H1 (cell line): ENCODE measurements around the gene DENND2D. TPM values are rescaled to one million over a fixed set of nuclear protein-coding genes. Genes with fewer than 3 reads are reported as not detected.

Experiments
- CTCF ChIA-PET: fragments of 300-600 bp; sonication (Branson Sonifier 250); formaldehyde crosslinking; loops from one replicate; lab custom pipeline; 2021; ENCODE audit not compliant: partially characterized antibody; lab: Charles Lee
- POLR2A ChIA-PET: fragments of 300-600 bp; sonication (Branson Sonifier 250); formaldehyde crosslinking; loops from one replicate; lab custom pipeline; 2021; ENCODE audit warnings: inconsistent platforms; ENCODE audit not compliant: partially characterized antibody; lab: Charles Lee
- DNase-seq, 2 experiments: peaks; one replicate each; pipeline versions ENCODE4 v3.0.0 to v3.0.0-alpha.2; 2010 to 2022; ENCODE audit warnings: low spot score in 2 of 2, low read depth in 1 of 2, mixed read lengths in 1 of 2
- FAIRE-seq: peaks from 2 replicates; lab custom pipeline; 2011; peaks lifted over from hg19 to GRCh38; lab: Jason Lieb, UNC
- H2AFZ ChIP-seq: 2 replicates; pipeline ENCODE4 v1.8.1; 2012; ENCODE audit warnings: low read length, inconsistent platforms
- H2AK5ac ChIP-seq: 2 replicates; pipeline ENCODE4 v1.6.1; 2013; ENCODE audit warnings: low read depth, low read length
- H2BK120ac ChIP-seq: replicated peaks from 2 replicates; pipeline ENCODE3; 2013; ENCODE audit warnings: low read depth, low read length, inconsistent platforms
- H2BK12ac ChIP-seq: 2 replicates; pipeline ENCODE4 v1.6.1; 2013; ENCODE audit warnings: low read depth, low read length
- H2BK15ac ChIP-seq: 2 replicates; pipeline ENCODE4 v1.6.1; 2013; ENCODE audit warnings: low read length
- H2BK20ac ChIP-seq: 2 replicates; pipeline ENCODE4 v1.6.1; 2013; ENCODE audit warnings: low read length
- H2BK5ac ChIP-seq: 2 replicates; pipeline ENCODE4 v1.6.1; 2013; ENCODE audit warnings: low read depth, low read length
- H3K14ac ChIP-seq: 2 replicates; pipeline ENCODE4 v1.6.1; 2013; ENCODE audit warnings: inconsistent platforms; ENCODE audit not compliant: insufficient read length
- H3K18ac ChIP-seq: 2 replicates; pipeline ENCODE4 v1.6.1; 2013; ENCODE audit warnings: low read length; ENCODE audit errors: extremely low read depth
- H3K23ac ChIP-seq: 2 replicates; pipeline ENCODE4 v1.6.1; 2013; ENCODE audit warnings: inconsistent platforms; ENCODE audit not compliant: insufficient read length
- H3K23me2 ChIP-seq: 2 replicates; pipeline ENCODE4 v1.6.1; 2013; ENCODE audit warnings: low read depth, low read length
- H3K27ac ChIP-seq: 2 replicates; pipeline ENCODE4 v1.6.1; 2011; ENCODE audit warnings: low read depth, low read length, inconsistent platforms
- H3K27me3 ChIP-seq, 4 experiments: replicated peaks in 1 of 4; 1 replicate in 1 of 4; 2 replicates in 3 of 4; pipeline versions ENCODE4 v1.6.1 to v1.8.1; 2011 to 2013; ENCODE audit warnings: low read length in 3 of 4, mild to moderate bottlenecking in 3 of 4, inconsistent platforms in 2 of 4, mixed read lengths in 2 of 4, moderate library complexity in 1 of 4; ENCODE audit not compliant: control insufficient read depth in 3 of 4, insufficient read depth in 3 of 4; ENCODE audit errors: extremely low read depth in 1 of 4
- H3K36me3 ChIP-seq, 4 experiments: 2 replicates each; pipeline versions ENCODE4 v1.6.1 to v1.8.1; 2011 to 2013; ENCODE audit warnings: mild to moderate bottlenecking in 4 of 4, low read length in 3 of 4, moderate library complexity in 2 of 4, control low read depth in 1 of 4, inconsistent platforms in 1 of 4; ENCODE audit not compliant: insufficient read depth in 4 of 4, control insufficient read depth in 2 of 4
- H3K4ac ChIP-seq: replicated peaks from 2 replicates; pipeline ENCODE3; 2013; ENCODE audit warnings: low read length, low read depth, mixed read lengths, inconsistent platforms; ENCODE audit not compliant: insufficient read length
- H3K4me1 ChIP-seq, 4 experiments: replicated peaks in 1 of 4; 1 replicate in 1 of 4; 2 replicates in 3 of 4; pipeline versions ENCODE4 v1.6.1 to v1.8.1; 2011 to 2013; ENCODE audit warnings: low read length in 3 of 4, inconsistent platforms in 2 of 4, mixed read lengths in 1 of 4; ENCODE audit not compliant: insufficient read depth in 4 of 4, control insufficient read depth in 3 of 4
- H3K4me2 ChIP-seq, 2 experiments: 2 replicates each; pipeline versions ENCODE4 v1.6.1 to v1.8.1; 2011 to 2013; ENCODE audit warnings: low read depth in 2 of 2, low read length in 2 of 2, control low read depth in 1 of 2, inconsistent platforms in 1 of 2, mild to moderate bottlenecking in 1 of 2; ENCODE audit not compliant: insufficient read depth in 1 of 2
- H3K4me3 ChIP-seq, 4 experiments: fragments of 200-600, 300-600 bp in 1 of 4; sonication (generic), shearing (Covaris generic), sonication (Bioruptor Twin) in 1 of 4; 2 replicates each; pipeline versions ENCODE4 v1.5.1 to v1.8.1; 2011 to 2016; ENCODE audit warnings: low read length in 4 of 4, low read depth in 3 of 4, control low read depth in 2 of 4, inconsistent platforms in 2 of 4, mild to moderate bottlenecking in 2 of 4, mixed read lengths in 1 of 4, moderate library complexity in 1 of 4; ENCODE audit not compliant: insufficient read depth in 2 of 4; ENCODE audit errors: extremely low read depth in 1 of 4
- H3K56ac ChIP-seq: replicated peaks from 2 replicates; pipeline ENCODE3; 2013; ENCODE audit warnings: low read depth, mild to moderate bottlenecking, mixed read lengths, low read length, inconsistent platforms; ENCODE audit not compliant: insufficient read length
- H3K79me1 ChIP-seq: 2 replicates; pipeline ENCODE4 v1.6.1; 2013; ENCODE audit warnings: low read depth, low read length, control low read depth
- H3K79me2 ChIP-seq, 2 experiments: 2 replicates each; pipeline versions ENCODE4 v1.6.1 to v1.8.1; 2012 to 2013; ENCODE audit warnings: low read length in 2 of 2, mild to moderate bottlenecking in 2 of 2, inconsistent platforms in 1 of 2; ENCODE audit not compliant: insufficient read depth in 2 of 2, control insufficient read depth in 1 of 2
- H3K9ac ChIP-seq, 4 experiments: replicated peaks in 1 of 4; 1 replicate in 1 of 4; 2 replicates in 3 of 4; pipeline versions ENCODE4 v1.6.1 to v1.8.1; 2011 to 2013; ENCODE audit warnings: low read depth in 3 of 4, low read length in 3 of 4, control low read depth in 2 of 4, mild to moderate bottlenecking in 2 of 4, moderate library complexity in 2 of 4, inconsistent platforms in 1 of 4; ENCODE audit errors: extremely low read depth in 1 of 4
- H3K9me3 ChIP-seq, 2 experiments: 2 replicates each; pipeline versions ENCODE4 v1.6.1 to v1.8.1; 2012 to 2013; ENCODE audit warnings: mild to moderate bottlenecking in 2 of 2, moderate library complexity in 2 of 2, control low read depth in 1 of 2, inconsistent platforms in 1 of 2, low read depth in 1 of 2, low read length in 1 of 2, mixed read lengths in 1 of 2; ENCODE audit not compliant: insufficient read depth in 2 of 2
- H4K20me1 ChIP-seq, 2 experiments: replicated peaks in 1 of 2; 2 replicates each; pipeline versions ENCODE3 to v1.8.1; 2011 to 2013; ENCODE audit warnings: inconsistent platforms in 2 of 2, low read length in 2 of 2, mild to moderate bottlenecking in 1 of 2; ENCODE audit not compliant: insufficient read depth in 2 of 2, control insufficient read depth in 1 of 2
- H4K5ac ChIP-seq: 2 replicates; pipeline ENCODE4 v1.6.1; 2013; ENCODE audit warnings: low read length, low read depth, mixed read lengths, inconsistent platforms; ENCODE audit not compliant: insufficient read length
- H4K8ac ChIP-seq: 2 replicates; pipeline ENCODE4 v1.8.0; 2013; ENCODE audit warnings: mild to moderate bottlenecking, moderate library complexity, low read length, inconsistent platforms; ENCODE audit not compliant: insufficient read depth; ENCODE audit errors: extremely low read depth
- H4K91ac ChIP-seq: replicated peaks from 2 replicates; pipeline ENCODE3; 2013; ENCODE audit warnings: low read length, mixed read lengths, inconsistent platforms; ENCODE audit not compliant: insufficient read length
- CBX5 ChIP-seq: fragments of 300-800, 300-1000 bp; sonication (generic); IDR thresholded peaks from 2 replicates; pipeline ENCODE4 v1.7.1; 2016; ENCODE audit warnings: antibody characterized with exemption, low read length, low read depth
- TAF1 ChIP-seq: IDR thresholded peaks from 2 replicates; pipeline ENCODE4 v1.6.1; 2011; ENCODE audit warnings: mild to moderate bottlenecking, low read depth, low read length
- WGBS, 2 experiments: shearing (Covaris generic) in 1 of 2; methylation state at CpG; one replicate each; pipeline versions ENCODE4 v1.1.6 to v1.1.7; 2013 to 2015; ENCODE audit warnings: low lambda C conversion rate in 2 of 2, mixed read lengths in 2 of 2, inconsistent platforms in 1 of 2, low coverage in 1 of 2, missing lambda C conversion rate in 1 of 2; ENCODE audit not compliant: insufficient replicate concordance in 2 of 2, insufficient coverage in 1 of 2, insufficient read length in 1 of 2; ENCODE audit errors: extremely low coverage in 1 of 2, missing lambda C conversion rate in 1 of 2; 5-methylcytosine and 5-hydroxymethylcytosine counted together
- polyA plus RNA-seq, 7 experiments: library from polyadenylated mRNA; depleted of rRNA in 3 of 7; stranded (reverse) in 5 of 7; unstranded in 2 of 7; fragments of >200 nt in 5 of 7; fragments of 200-250 nt in 2 of 7; gene quantifications; 1 replicate in 5 of 7; 2 replicates in 1 of 7; 4 replicates in 1 of 7; pipeline versions ENCODE4 v1.2.1 to v1.2.3, GENCODE V29; 2011 to 2013; ENCODE audit warnings: missing spikeins in 2 of 7, mixed read lengths in 2 of 7
- total RNA-seq: library from RNA; stranded (reverse); fragmentation: NEBNext Ultra II Directional; extraction: Animal tissue kit (Norgen Biotek cat#: 25700); gene quantifications from 2 replicates; pipeline ENCODE4 v1.2.1, GENCODE V29; 2021

The DENND2D gene
- total and polyA plus RNA-seq, 2 of the 8 experiments (the other 6 are each of a cell fraction or from before 2014, with no cell fraction given): 0.58 to 1.6 TPM

- no peak for DNase-seq
- Histone ChIP-seq H3K27ac (no peak overlapping the region; the same call in 1 of the 2 replicates), H4K20me1 (no peaks in the 10 kb centered on the region), H3K79me1 (no peaks in the 10 kb centered on the region), H4K91ac (peak overlapping the region; percentile 95), H3K79me2 (no peaks in the 10 kb centered on the region), H3K56ac (no peak overlapping the region), H2BK20ac (no peak overlapping the region), H2AFZ (0 out of 2 replicates have a peak overlapping the region, but pooled peaks have one; percentile 62), H3K27me3 (no peaks in the 10 kb centered on the region; a peak in 1 of 7 replicates), H4K5ac (peak overlapping the region; percentile 13), H3K4me2 (no peak overlapping the region), H3K4me3 (no peak overlapping the region), H3K36me3 (no peaks in the 10 kb centered on the region), H4K8ac (no peak overlapping the region), H3K18ac (peak overlapping the region; percentile 44; the same call in 1 of the 2 replicates), H3K23ac (no peak overlapping the region), H2BK12ac (peak overlapping the region; percentile 45; the same call in 1 of the 2 replicates), H2BK120ac (peak overlapping the region; percentile 95), H2AK5ac (peak overlapping the region; percentile 29; the same call in 1 of the 2 replicates), H3K9me3 (no peaks in the 10 kb centered on the region; a peak in 1 of 4 replicates), H2BK15ac (no peak overlapping the region), H2BK5ac (peak overlapping the region; percentile 91; the same call in 1 of the 2 replicates), H3K23me2 (no peaks in the 10 kb centered on the region), H3K4ac (peak overlapping the region; percentile 80), H3K4me1 (peaks cover 0 to 7% (median 4%) of the 10 kb centered on the region in 4 experiments; a peak in 3 of 7 replicates), H3K9ac (no peak overlapping the region), H3K14ac (no peak overlapping the region)
- ChIA-PET CTCF (interaction anchor here (1.3 to 2.6 kb wide), 4 partner anchors 16 to 186 kb away, joined by 4 to 11 read pairs (median 6); no protein-coding TSS in a partner anchor), POLR2A (interaction anchor here (0.7 kb wide), 1 partner anchor 156 kb away, joined by 4 read pairs; no protein-coding TSS in a partner anchor)
- 69% methylated on average over 6 of the region's 6 CpGs; no CpG with 5 or more reads in 1 of the 2 experiments for WGBS, 2 experiments
- no peak for FAIRE-seq
- TF ChIP-seq TAF1 (0 out of 2 replicates have a peak, but pooled peaks have one; percentile 20), CBX5 (no peak)
These were observed 13.8 kb upstream of the DENND2D start for GRCh38 chr1:111214074-111214801.
